Neural cell (in vitro differentiated cells): Measurements from ENCODE around the gene ABCA13. TPM values are rescaled to one million over a fixed set of nuclear protein-coding genes. Genes with fewer than 3 reads are reported as not detected.

Experiments used
- H2AFZ ChIP-seq: fragments of 200-600, 300-800 bp; sonication (generic), shearing (Covaris generic); 2 replicates; pipeline ENCODE4 v1.6.0; 2014; ENCODE audit warnings: low read depth, mild to moderate bottlenecking, antibody characterized with exemption, low read length, moderate library complexity
- H3F3A ChIP-seq: fragments of 200-600 bp; shearing (Covaris generic); 2 replicates; pipeline ENCODE4 v1.6.1; 2016; ENCODE audit warnings: mild to moderate bottlenecking, moderate library complexity, mixed read lengths, antibody characterized with exemption, low read length; ENCODE audit not compliant: insufficient read depth, poor library complexity, severe bottlenecking
- H3K27ac ChIP-seq: fragments of 200-600, 300-800 bp; sonication (generic), shearing (Covaris generic); 2 replicates; pipeline ENCODE4 v1.5.1; 2014; ENCODE audit warnings: mild to moderate bottlenecking, low read length, moderate library complexity
- H3K27me3 ChIP-seq: fragments of 300-800, 200-600 bp; sonication (generic), shearing (Covaris generic); 2 replicates; pipeline ENCODE4 v1.6.0; 2014; ENCODE audit warnings: mild to moderate bottlenecking, low read depth, low read length, moderate library complexity; ENCODE audit not compliant: insufficient read depth
- H3K36me3 ChIP-seq: fragments of 300-800, 200-600 bp; sonication (generic), shearing (Covaris generic); 2 replicates; pipeline ENCODE4 v1.5.1; 2014; ENCODE audit warnings: mild to moderate bottlenecking, antibody characterized with exemption, low read length, moderate library complexity; ENCODE audit not compliant: insufficient read depth
- H3K4me2 ChIP-seq: fragments of 300-800, 200-600 bp; sonication (generic), shearing (Covaris generic); 2 replicates; pipeline ENCODE4 v1.6.0; 2014; ENCODE audit warnings: mild to moderate bottlenecking, low read length
- H3K4me3 ChIP-seq: fragments of 300-800, 200-600 bp; sonication (generic), shearing (Covaris generic); 2 replicates; pipeline ENCODE4 v1.5.1; 2014; ENCODE audit warnings: mild to moderate bottlenecking, low read length, moderate library complexity
- H3K79me2 ChIP-seq: fragments of 200-600 bp; shearing (Covaris generic); replicated peaks from 2 replicates; pipeline ENCODE4 v1.6.0; 2014; ENCODE audit warnings: mild to moderate bottlenecking, low read length, moderate library complexity; ENCODE audit not compliant: insufficient read depth
- H3K9ac ChIP-seq: fragments of 300-800, 200-600 bp; sonication (generic), shearing (Covaris generic); 2 replicates; pipeline ENCODE4 v1.6.1; 2016; ENCODE audit warnings: mild to moderate bottlenecking, low read length, mixed read lengths
- H3K9me2 ChIP-seq: fragments of 200-600 bp; shearing (Covaris generic); 2 replicates; pipeline ENCODE4 v1.6.1; 2016; ENCODE audit warnings: mild to moderate bottlenecking, low read length, mixed read lengths; ENCODE audit not compliant: insufficient read depth
- H3K9me3 ChIP-seq: fragments of 200-600, 300-800 bp; sonication (generic), shearing (Covaris generic); 2 replicates; pipeline ENCODE4 v1.6.1; 2016; ENCODE audit warnings: mild to moderate bottlenecking, mixed run types, low read length, moderate library complexity, mixed read lengths
- H4K20me1 ChIP-seq: fragments of 200-600 bp; shearing (Covaris generic); 2 replicates; pipeline ENCODE4 v1.6.1; 2016; ENCODE audit warnings: mild to moderate bottlenecking, mixed run types; ENCODE audit not compliant: insufficient read depth
- CTCF ChIP-seq: fragments of 450-650 bp; IDR thresholded peaks from 2 replicates; pipeline ENCODE4 v1.5.1; 2014; ENCODE audit warnings: antibody characterized with exemption, mild to moderate bottlenecking, moderate library complexity; ENCODE audit not compliant: poor library complexity, severe bottlenecking
- EP300 ChIP-seq: fragments of 450-650 bp; conservative IDR thresholded peaks from 2 replicates; pipeline ENCODE4 v1.6.1; 2014; ENCODE audit warnings: antibody characterized with exemption, mild to moderate bottlenecking, moderate library complexity; ENCODE audit not compliant: poor library complexity, severe bottlenecking
- RAD21 ChIP-seq: fragments of 450-650 bp; conservative IDR thresholded peaks from 2 replicates; pipeline ENCODE4 v1.6.1; 2014; ENCODE audit warnings: antibody characterized with exemption, mild to moderate bottlenecking, moderate library complexity
- SMC3 ChIP-seq: fragments of 450-650 bp; conservative IDR thresholded peaks from 2 replicates; pipeline ENCODE4 v1.6.1; 2014; ENCODE audit warnings: antibody characterized with exemption, mild to moderate bottlenecking, moderate library complexity; ENCODE audit not compliant: poor library complexity
- TAF1 ChIP-seq: IDR thresholded peaks from 2 replicates; pipeline ENCODE4 v1.6.1; 2012; ENCODE audit warnings: low read depth
- polyA plus RNA-seq: library from polyadenylated mRNA; depleted of rRNA; stranded (reverse); fragments of >200 nt; gene quantifications from 2 replicates; pipeline ENCODE4 v1.2.3, GENCODE V29; 2014

ABCA13 gene
- polyA plus RNA-seq, 1 donor from 2014 or later: 0.20 TPM

DNA sequence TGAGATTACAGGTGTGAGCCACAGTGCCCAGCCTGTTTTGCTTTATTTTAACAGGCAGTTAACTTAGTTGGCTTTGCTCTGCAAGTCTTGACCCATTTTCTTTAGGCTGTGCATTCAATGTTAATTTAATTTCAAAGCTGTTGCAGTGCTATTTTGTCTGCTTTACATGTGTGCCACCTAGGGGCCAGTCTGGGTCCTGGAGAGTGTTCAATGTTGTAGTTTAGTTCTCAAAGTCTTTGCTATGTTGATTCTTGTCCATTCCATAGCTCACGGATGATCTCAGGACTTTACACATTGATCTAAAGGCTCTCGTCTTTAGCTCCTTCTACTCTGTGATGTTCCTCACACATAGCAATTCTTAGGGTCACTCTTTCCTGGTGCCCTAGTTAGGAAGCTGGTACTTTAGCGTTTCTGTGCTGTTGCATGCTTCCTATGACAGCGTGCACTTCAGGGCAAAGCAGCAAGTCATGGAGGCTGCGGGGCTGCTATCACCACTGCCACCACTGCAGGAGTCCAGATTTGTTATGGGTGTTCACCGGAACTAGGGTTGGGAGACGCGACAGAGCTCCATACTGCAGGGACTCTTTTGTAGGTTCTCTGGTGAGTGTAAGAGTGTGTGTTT lies 16.4 kb upstream of the ABCA13 start:
- Histone ChIP-seq H3K79me2 (no peaks in the 10 kb centered on the region), H3K4me3 (no peak overlapping the region), H4K20me1 (no peaks in the 10 kb centered on the region), H3F3A (no peaks in the 10 kb centered on the region), H3K9ac (no peak overlapping the region), H3K4me2 (no peak overlapping the region), H3K27me3 (no peaks in the 10 kb centered on the region), H2AFZ (no peak overlapping the region), H3K9me3 (no peaks in the 10 kb centered on the region), H3K9me2 (no peaks in the 10 kb centered on the region), H3K36me3 (no peaks in the 10 kb centered on the region), H3K27ac (no peak overlapping the region)
- TF ChIP-seq RAD21 (peak; percentile 33), SMC3 (no peak), CTCF (peak; percentile 37)

DNA sequence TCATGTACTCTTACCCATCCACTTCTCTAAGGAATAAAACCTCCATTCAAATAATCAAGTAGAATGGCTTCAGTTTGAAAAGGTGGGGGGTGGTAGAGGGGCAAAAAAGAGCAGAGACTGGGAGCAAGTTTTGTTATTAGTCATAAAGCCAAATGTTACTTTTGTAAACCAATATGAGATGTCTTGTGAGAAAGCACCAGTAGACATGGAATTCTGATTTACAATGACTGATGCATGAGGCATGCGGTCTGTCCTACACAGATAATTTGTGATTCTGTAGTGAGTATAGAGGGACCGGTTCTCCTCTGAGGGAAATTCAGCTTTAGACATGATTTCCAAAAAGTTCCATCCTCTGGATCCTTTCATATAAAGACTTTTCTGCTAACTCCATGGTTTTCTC lies 12.9 kb upstream of the ABCA13 start:
- H3K27me3 ChIP-seq: no peaks in the 10 kb centered on the region
- H3K9ac ChIP-seq: no peak overlapping the region
- H4K20me1 ChIP-seq: no peaks in the 10 kb centered on the region
- no peak for TF ChIP-seq TAF1
- no peak overlapping the region for H3K27ac ChIP-seq
- H3K36me3 ChIP-seq: no peaks in the 10 kb centered on the region
- no peaks in the 10 kb centered on the region for H3K9me2 ChIP-seq
- H3K9me3 ChIP-seq: no peaks in the 10 kb centered on the region
- no peaks in the 10 kb centered on the region for H3K79me2 ChIP-seq
- H3K4me2 ChIP-seq: no peak overlapping the region
- H2AFZ ChIP-seq: no peak overlapping the region
- no peaks in the 10 kb centered on the region for H3F3A ChIP-seq
- H3K4me3 ChIP-seq: no peak overlapping the region

DNA sequence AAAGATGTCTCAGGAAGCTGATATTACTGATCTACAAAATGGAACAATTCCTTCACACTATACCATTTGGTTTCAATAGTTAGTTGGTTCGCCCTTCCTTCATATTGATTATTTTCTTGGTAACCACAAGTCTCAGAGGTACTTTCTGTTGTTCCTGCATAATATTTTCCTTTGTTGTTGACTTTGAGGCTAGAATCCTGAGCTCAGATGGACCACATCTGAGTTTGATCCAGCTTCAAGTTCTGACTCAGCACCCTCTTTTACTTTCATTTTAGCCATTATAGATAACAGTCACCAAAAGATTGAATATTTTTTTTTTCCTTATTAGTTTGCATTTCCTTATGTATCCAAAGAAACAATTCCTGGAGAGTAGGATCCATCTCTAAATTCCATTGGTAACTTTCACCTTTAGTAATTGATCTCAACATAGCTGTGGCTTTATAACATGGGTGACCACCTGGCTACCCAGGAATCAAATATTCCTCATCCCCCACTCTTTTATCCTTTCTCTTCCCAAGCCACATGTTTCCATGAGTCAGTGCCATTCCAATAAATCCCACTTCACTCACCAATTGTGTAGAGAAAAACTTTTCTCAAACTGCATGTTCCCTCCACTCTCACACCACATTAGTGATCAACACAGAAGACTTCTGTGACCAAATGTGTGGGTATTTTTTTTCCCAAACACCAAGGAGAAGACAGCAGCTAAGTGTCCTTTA lies 9.7 kb upstream of the ABCA13 start:
- Histone ChIP-seq H2AFZ (no peak overlapping the region), H3K27ac (no peak overlapping the region), H3K4me3 (no peak overlapping the region), H4K20me1 (no peaks in the 10 kb centered on the region), H3K9ac (no peak overlapping the region), H3K9me3 (no peaks in the 10 kb centered on the region), H3K4me2 (no peak overlapping the region), H3K27me3 (no peaks in the 10 kb centered on the region), H3K36me3 (no peaks in the 10 kb centered on the region), H3K79me2 (no peaks in the 10 kb centered on the region), H3K9me2 (no peaks in the 10 kb centered on the region), H3F3A (no peaks in the 10 kb centered on the region)
- TF ChIP-seq EP300: no peak
- no peak for TF ChIP-seq CTCF
